OCI-LY7 (cell line): ENCODE data around the gene OR4C3.
"Not testable (repeated sequence)": the region's sequence is repeated elsewhere in the genome, so short reads cannot be mapped to it uniquely, and the experiment has no call there.

ENCODE experiments used
- CTCF ChIP-seq: fragments of 200-600 bp; sonication (generic); conservative IDR thresholded peaks from 2 replicates; pipeline ENCODE4 v1.5.1; 2014; ENCODE audit warnings: mild to moderate bottlenecking, antibody characterized with exemption, low read length, moderate library complexity, mixed read lengths
- EZH2phosphoT487 ChIP-seq: fragments of 200-600 bp; sonication (generic); IDR thresholded peaks from 2 replicates; pipeline ENCODE4 v1.6.1; 2018; ENCODE audit warnings: low read depth, borderline replicate concordance, mild to moderate bottlenecking, mixed run types, antibody characterized with exemption, low read length, moderate library complexity, mixed read lengths

GRCh38 chr11:48319813-48320212 is 4.9 kb upstream of the OR4C3 start:
- not testable (repeated sequence) for TF ChIP-seq CTCF, EZH2phosphoT487
